HepG2 (cell line): Measurements from ENCODE around the gene CMIP. TPM values are rescaled to one million over a fixed set of nuclear protein-coding genes. Genes with fewer than 3 reads are reported as not detected.
A peak's percentile ranks its signal among the peaks of the same experiment; 100 is the strongest.

ENCODE experiments used
- ATAC-seq: fragments of 200-7000 bp; cut with Tn5 transposase; 3 replicates; pipeline ENCODE4 v1.9.1; 2020; ENCODE audit warnings: mild to moderate bottlenecking, moderate library complexity
- BruUV-seq: library from RNA; stranded (reverse); fragments of 400-500 nt; replicated peaks from 2 replicates; lab custom pipeline; 2021; lab: Mats Ljungman, UMichigan
- CTCF ChIA-PET: fragments of 300-600 bp; formaldehyde crosslinking; extraction: SDS; loops from one replicate; lab custom pipeline; 2021; ENCODE audit warnings: low total read pairs, inconsistent platforms, low intra/inter-chr PET ratio; lab: Yijun Ruan, JAX
- POLR2A ChIA-PET: fragments of 350-600 bp; sonication (Branson Sonifier 250); formaldehyde crosslinking; loops from one replicate; lab custom pipeline; 2020; ENCODE audit warnings: antibody characterized with exemption, inconsistent platforms; lab: Yijun Ruan, JAX
- DNase-seq: peaks from one replicate; pipeline ENCODE4 v3.0.0-alpha.2; 2015; ENCODE audit warnings: low spot score
- FAIRE-seq: peaks from 3 replicates; lab custom pipeline; 2011; peaks lifted over from hg19 to GRCh38; lab: Jason Lieb, UNC
- H2AFZ ChIP-seq: one replicate; pipeline ENCODE4 v1.6.1; 2011; ENCODE audit warnings: low read length, inconsistent platforms
- H3K27ac ChIP-seq: fragments of 300-600 bp; 3 replicates; pipeline ENCODE4 v1.8.0; 2011; ENCODE audit warnings: mixed run types, mild to moderate bottlenecking, mixed read lengths, low read length, inconsistent platforms; ENCODE audit not compliant: insufficient read depth; ENCODE audit errors: extremely low read length
- H3K27me3 ChIP-seq, 2 experiments: fragments of 200-600 bp in 1 of 2; 2 replicates in 1 of 2; 3 replicates in 1 of 2; pipeline versions ENCODE4 v1.6.0 to v1.8.0; 2011; ENCODE audit warnings: low read length in 2 of 2, mild to moderate bottlenecking in 2 of 2, moderate library complexity in 2 of 2, inconsistent platforms in 1 of 2; ENCODE audit not compliant: insufficient read depth in 2 of 2, control insufficient read depth in 1 of 2
- H3K36me3 ChIP-seq, 2 experiments: fragments of 200-600 bp in 1 of 2; replicated peaks in 1 of 2; 2 replicates in 1 of 2; 3 replicates in 1 of 2; pipeline versions ENCODE4 v1.5.1 to v1.8.0; 2011; ENCODE audit warnings: low read length in 2 of 2, inconsistent platforms in 1 of 2; ENCODE audit not compliant: insufficient read depth in 2 of 2, control insufficient read depth in 1 of 2
- H3K4me1 ChIP-seq: 2 replicates; pipeline ENCODE4 v1.5.1; 2012; ENCODE audit warnings: low read length, inconsistent platforms; ENCODE audit not compliant: insufficient read depth
- H3K4me2 ChIP-seq: 2 replicates; pipeline ENCODE4 v1.6.0; 2011; ENCODE audit warnings: low read depth, low read length, inconsistent platforms
- H3K4me3 ChIP-seq, 3 experiments: fragments of 200-600 bp in 1 of 3; sonication (generic), shearing (Covaris generic) in 1 of 3; replicated peaks in 1 of 3; 2 replicates each; pipeline ENCODE4 v1.5.1; 2011 to 2016; ENCODE audit warnings: low read length in 3 of 3, inconsistent platforms in 2 of 3, low read depth in 2 of 3, mild to moderate bottlenecking in 2 of 3, control low read depth in 1 of 3, mixed read lengths in 1 of 3; ENCODE audit not compliant: insufficient read depth in 1 of 3
- H3K79me2 ChIP-seq: one replicate; pipeline ENCODE4 v1.6.1; 2011; ENCODE audit warnings: low read length, inconsistent platforms; ENCODE audit not compliant: insufficient read depth
- H3K9ac ChIP-seq: 2 replicates; pipeline ENCODE4 v1.6.0; 2011; ENCODE audit warnings: mild to moderate bottlenecking, low read depth, low read length, inconsistent platforms; ENCODE audit not compliant: insufficient read depth
- H3K9me3 ChIP-seq: 2 replicates; pipeline ENCODE4 v1.5.1; 2012; ENCODE audit warnings: mild to moderate bottlenecking, low read length
- H4K20me1 ChIP-seq: 2 replicates; pipeline ENCODE4 v1.6.0; 2011; ENCODE audit warnings: inconsistent platforms, mild to moderate bottlenecking, low read length, moderate library complexity; ENCODE audit not compliant: insufficient read depth
- EED ChIP-seq: sonication (generic); formaldehyde crosslinking; IDR thresholded peaks from 2 replicates; pipeline ENCODE4 v1.5.0; 2020; ENCODE audit warnings: mild to moderate bottlenecking, missing genetic modification reagents
- HOMEZ ChIP-seq: IDR thresholded peaks from 2 replicates; pipeline ENCODE4 v1.6.1; 2016; ENCODE audit warnings: low read depth
- IRF9 ChIP-seq: sonication (generic); formaldehyde crosslinking; IDR thresholded peaks from 2 replicates; pipeline ENCODE4 v1.8.0; 2022; ENCODE audit warnings: missing genetic modification reagents, mild to moderate bottlenecking, borderline replicate concordance
- NPAS2 ChIP-seq: sonication (generic); formaldehyde crosslinking; IDR thresholded peaks from 2 replicates; pipeline ENCODE4 v1.8.0; 2022; ENCODE audit warnings: mild to moderate bottlenecking, missing genetic modification reagents, borderline replicate concordance
- REST ChIP-seq, 2 experiments: IDR thresholded peaks; 2 replicates each; pipeline ENCODE4 v1.6.1; 2011 to 2012; ENCODE audit warnings: low read length in 2 of 2, borderline replicate concordance in 1 of 2, low read depth in 1 of 2, mild to moderate bottlenecking in 1 of 2, moderate library complexity in 1 of 2
- TFDP1 ChIP-seq: IDR thresholded peaks from 2 replicates; pipeline ENCODE4 v1.6.1; 2016; ENCODE audit warnings: missing compliant biosample characterization, missing genetic modification reagents, borderline replicate concordance
- UBTF ChIP-seq: sonication (generic); formaldehyde crosslinking; IDR thresholded peaks from 2 replicates; pipeline ENCODE4 v1.4.0; 2020; ENCODE audit warnings: mild to moderate bottlenecking, missing genetic modification reagents
- ZFY ChIP-seq: sonication (generic); formaldehyde crosslinking; IDR thresholded peaks from 2 replicates; pipeline ENCODE4 v1.4.0; 2020; ENCODE audit warnings: missing genetic modification reagents
- ZNF547 ChIP-seq: sonication (generic); formaldehyde crosslinking; IDR thresholded peaks from 2 replicates; pipeline ENCODE4 v1.5.1; 2020; ENCODE audit warnings: mild to moderate bottlenecking, missing genetic modification reagents
- ZNF710 ChIP-seq: sonication (generic); formaldehyde crosslinking; IDR thresholded peaks from 2 replicates; pipeline ENCODE4 v1.5.0; 2020; ENCODE audit warnings: mild to moderate bottlenecking, missing genetic modification reagents, borderline replicate concordance
- WGBS: methylation state at CpG from one replicate; pipeline ENCODE4 v1.1.6; 2017; ENCODE audit warnings: low lambda C conversion rate; 5-methylcytosine and 5-hydroxymethylcytosine counted together
- in situ Hi-C: cut with HindIII; loops from 2 replicates; pipeline ENCODE4 v1.10.0; 2017; ENCODE audit warnings: low pct_unique_long_range_greater_than_20kb; ENCODE audit not compliant: extremely low pct_ligation_motif_present
- intact Hi-C: fragments of 100-400 bp; cut with micrococcal nuclease; formaldehyde crosslinking; loops from one replicate; pipeline ENCODE4 v1.10.0; 2022; ENCODE audit not compliant: unreplicated experiment
- polyA plus RNA-seq, 8 experiments: library from polyadenylated mRNA; depleted of rRNA in 3 of 8; stranded (reverse) in 7 of 8; unstranded in 1 of 8; fragments of >200 nt; fragmentation: Illumina TruSeq in 4 of 8; extraction: Trizol in 4 of 8; gene quantifications; 2 replicates each; pipeline versions ENCODE4 v1.2.1 to v1.2.3, GENCODE V29; 2011 to 2016; ENCODE audit warnings: low read depth in 4 of 8, missing spikeins in 1 of 8, mixed read lengths in 1 of 8; ENCODE audit not compliant: insufficient read depth in 1 of 8
- total RNA-seq, 5 experiments: library from RNA; depleted of rRNA; stranded (reverse); fragments of >200 nt; fragmentation: Illumina TruSeq; extraction: Trizol; gene quantifications; 2 replicates each; pipeline ENCODE4 v1.2.3, GENCODE V29; 2016; ENCODE audit warnings: low read depth in 1 of 5

The CMIP gene
- total and polyA plus RNA-seq, 2 of the 13 experiments (the other 11 are each of a cell fraction or from before 2014, with no cell fraction given) = 10.9 to 18.1 TPM

GRCh38 chr16:81480606-81481206 is 36.1 kb downstream of the CMIP start:
- H3K9me3 ChIP-seq = no peaks in the 10 kb centered on the region
- in situ Hi-C loops = no loop called here
- intact Hi-C loops = loop anchor here (1.0 kb wide), 1 partner anchor 15 kb away; no protein-coding TSS in a partner anchor
- ATAC-seq = peak; percentile 38
- no peak overlapping the region for H3K9ac ChIP-seq
- no peaks in the 10 kb centered on the region for H3K27me3 ChIP-seq
- 67% methylated on average over 9 of the region's 9 CpGs for WGBS
- ChIA-PET CTCF (no interaction called here), POLR2A (interaction anchor here (0.8 to 3.2 kb wide), 12 partner anchors 10 to 69 kb away, joined by 3 to 29 read pairs (median 4); no protein-coding TSS in a partner anchor)
- H3K4me3 ChIP-seq = peak overlapping the region in 1 of 3 experiments; percentile 32; a peak in 2 of 6 replicates
- H4K20me1 ChIP-seq = peaks cover 83% of the 10 kb centered on the region
- no TSS peak for BruUV-seq
- DNase-seq = no peak
- FAIRE-seq = no peak
- peaks cover 97% of the 10 kb centered on the region for H3K79me2 ChIP-seq
- peak overlapping the region; percentile 60 for H3K27ac ChIP-seq
- no peak overlapping the region for H2AFZ ChIP-seq
- H3K4me1 ChIP-seq = peaks cover 79% of the 10 kb centered on the region
- peaks cover 10 to 51% of the 10 kb centered on the region in 2 experiments for H3K36me3 ChIP-seq
- H3K4me2 ChIP-seq = peak overlapping the region; percentile 65
- TF ChIP-seq ZNF547 (no peak), IRF9 (CRISPR knock-in tag) (no peak), EED (CRISPR knock-in tag) (no peak), ZFY (CRISPR knock-in tag) (no peak), UBTF (no peak), REST (IDR thresholded peaks at IDR 0.05; ENCODE audit: borderline replicate concordance in 1 of 2, low read depth in 1 of 2, low read length in 2 of 2) (no peak), TFDP1 (CRISPR knock-in tag) (no peak), ZNF710 (CRISPR knock-in tag) (no peak), NPAS2 (no peak), HOMEZ (CRISPR knock-in tag) (no peak)
